GM19452 (cell line): ENCODE data around the gene DGKQ.
A peak's percentile ranks its signal among the peaks of the same experiment; 100 is the strongest.

Experiments used
- ATAC-seq: cut with Tn5 transposase; IDR thresholded peaks from one replicate; pipeline ENCODE4 v1.9.1; 2021; ENCODE audit not compliant: unreplicated experiment

The DGKQ gene

GRCh38 chr4:996030-996996 is 22.9 kb upstream of the DGKQ start:
- ATAC-seq = no peak

DNA sequence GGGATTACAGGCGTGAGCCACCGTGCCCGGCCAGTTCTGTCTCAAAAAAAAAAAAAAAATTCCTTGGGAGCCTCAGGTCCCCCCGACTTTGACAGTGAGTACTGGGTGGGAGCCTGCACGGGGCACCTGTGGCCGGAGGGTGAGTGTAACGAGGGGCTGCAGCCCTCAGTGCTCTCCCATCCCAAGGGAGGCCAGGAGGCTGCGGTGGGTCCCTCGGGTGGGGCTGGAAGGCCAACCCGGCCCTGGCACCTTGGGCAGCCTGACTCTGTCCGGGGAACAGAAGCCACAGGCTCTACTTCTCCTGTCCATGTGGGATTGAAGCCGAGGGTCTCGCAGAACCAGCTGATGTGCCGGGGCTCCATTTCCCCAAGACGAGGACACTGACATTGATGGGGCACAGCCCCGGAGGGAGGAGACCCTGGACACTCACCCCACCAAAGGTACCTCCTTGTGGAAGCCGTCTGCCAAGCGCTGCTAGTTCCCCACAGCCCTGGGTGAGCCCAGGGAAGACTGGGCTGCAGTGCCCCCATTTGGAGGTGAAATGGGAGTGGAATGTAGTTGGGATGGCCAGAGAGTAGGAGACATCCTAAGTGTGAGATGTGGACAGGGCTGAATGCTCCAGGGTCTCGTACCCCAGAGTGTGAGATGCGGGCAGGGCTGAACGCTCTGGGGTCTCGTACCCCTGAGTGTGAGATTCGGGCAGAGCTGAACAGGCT is 22.1 kb upstream of the DGKQ start:
- ATAC-seq = no peak

DNA sequence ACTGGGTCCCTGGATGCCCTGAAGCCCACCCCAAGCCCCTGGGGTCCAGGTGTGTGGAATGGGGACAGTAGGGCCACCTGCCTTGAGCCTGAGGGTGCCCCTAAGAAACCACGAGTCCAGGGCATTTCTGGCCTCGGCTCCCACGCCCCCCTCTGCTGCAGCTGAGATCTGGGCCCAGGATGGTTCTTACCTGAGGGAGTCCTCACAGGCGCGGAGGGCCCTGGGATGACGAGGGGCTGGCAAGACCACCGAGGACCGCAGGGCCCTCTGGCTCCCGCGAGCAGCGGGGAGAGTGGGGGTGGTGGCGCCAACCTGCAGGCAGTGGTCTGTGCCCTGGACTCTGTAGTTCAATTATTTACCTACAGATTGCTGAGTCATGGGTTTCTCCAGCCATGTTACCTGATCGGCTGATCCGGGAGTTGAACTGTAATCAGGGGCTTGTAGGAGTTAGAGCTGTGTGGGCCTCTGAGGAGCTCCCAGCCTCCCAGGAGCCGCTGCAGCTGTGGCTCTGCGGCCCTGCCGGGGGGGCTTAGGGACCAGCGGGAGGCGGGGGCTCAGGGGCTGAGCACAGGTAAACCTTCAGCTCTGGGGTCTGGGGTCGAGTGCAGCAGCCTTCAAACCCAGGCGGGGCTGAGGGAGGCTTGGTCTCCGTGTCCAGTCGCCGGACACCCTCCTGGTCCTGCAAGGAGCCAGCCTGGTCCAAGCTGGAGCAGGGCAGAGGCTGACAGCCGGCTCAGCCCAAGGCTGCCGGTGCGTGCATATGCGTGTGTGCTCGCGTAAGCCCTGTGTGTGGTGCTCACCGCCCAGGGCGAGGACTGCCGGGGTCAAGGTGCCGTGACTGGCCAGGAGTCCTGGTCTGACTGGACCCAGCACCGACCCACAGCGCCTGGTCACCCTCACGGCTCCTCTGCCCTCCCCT is 20.0 kb upstream of the DGKQ start, which contains the start of gene SLC26A1:
TSS of gene SLC26A1 (minus strand) at position 294 of the 919 bp plus-strand sequence. CDS start 1,701 bp downstream, outside the sequence.
- ATAC-seq = no peak

DNA sequence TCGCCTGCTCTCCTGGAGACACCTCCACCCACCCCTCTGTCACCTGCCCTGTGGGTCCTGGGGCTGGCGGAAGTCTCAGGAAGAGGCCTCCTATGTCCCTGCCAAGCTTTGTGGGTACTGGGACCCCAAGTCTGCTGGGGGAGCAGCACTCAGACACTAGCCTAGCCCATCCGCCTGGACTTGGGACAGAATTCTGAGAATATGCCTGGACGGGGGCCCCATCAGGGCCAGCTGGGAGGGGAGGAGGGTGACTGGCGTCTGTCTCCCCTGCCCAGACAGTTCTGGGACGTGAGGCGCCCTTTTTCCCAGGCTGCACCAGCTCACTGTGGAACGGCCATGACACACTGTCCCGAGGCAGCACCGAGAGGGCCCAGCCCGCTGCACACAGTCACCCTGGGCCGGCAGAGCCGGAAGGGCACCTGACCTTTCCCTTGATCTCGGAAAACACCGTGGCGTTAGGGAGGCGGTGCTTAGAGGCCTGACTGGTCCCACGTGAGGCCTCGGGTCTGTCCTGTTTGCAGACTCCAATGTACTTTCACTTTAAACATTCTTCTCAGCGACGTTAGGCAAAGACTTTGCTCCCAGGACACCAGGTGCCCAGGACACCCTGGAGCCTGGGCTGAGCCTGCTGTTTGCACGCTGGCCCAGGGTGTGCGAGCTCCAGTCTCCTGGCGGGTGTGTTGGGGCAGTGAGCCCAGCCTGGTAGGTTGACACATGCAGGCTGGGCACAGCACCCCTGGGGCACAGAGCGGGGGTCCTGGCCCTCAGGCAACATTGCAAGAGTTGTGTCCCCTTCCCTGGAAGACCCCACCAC is 19.1 kb upstream of the DGKQ start:
- no peak for ATAC-seq

DNA sequence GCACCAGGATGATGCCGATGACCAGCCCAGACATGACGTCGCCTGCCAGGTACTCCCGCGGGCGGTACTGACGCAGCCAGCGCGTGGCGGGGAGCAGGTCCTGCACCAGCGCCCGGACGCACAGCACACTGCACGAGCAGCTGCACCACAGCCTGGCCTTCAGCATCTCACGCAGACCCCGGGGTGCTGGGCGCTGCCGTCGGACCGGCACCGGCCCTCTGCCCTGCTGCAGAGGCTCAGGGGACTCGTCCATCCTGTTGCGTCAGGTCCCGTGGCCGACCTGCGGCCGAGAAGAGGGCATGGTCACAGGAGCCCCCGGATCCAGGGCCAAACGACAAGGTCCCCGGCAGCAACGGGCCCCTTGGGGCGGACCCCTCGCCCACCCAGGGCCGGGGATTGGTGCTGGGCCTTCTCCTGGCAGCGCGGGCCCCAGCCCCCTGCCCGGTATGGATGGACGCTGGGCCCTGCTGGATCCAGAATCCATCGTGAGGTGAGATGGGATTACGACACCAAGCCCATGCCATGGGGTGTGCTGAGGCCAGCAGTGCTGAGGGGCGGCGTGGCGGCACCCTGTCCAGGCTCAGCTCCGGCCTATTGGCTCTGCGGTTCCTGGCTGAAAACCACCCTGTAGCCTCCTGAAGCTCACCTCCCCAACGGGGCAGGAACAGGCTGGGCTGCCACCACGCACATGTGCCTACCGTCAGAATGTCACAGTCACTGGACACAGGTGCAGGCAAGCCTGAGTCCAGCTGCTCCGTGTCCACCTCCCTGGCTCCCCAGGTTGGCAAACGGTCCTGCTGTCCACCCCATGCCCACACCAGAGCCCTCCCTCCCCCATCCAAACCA is 18.3 kb upstream of the DGKQ start:
- no peak for ATAC-seq

DNA sequence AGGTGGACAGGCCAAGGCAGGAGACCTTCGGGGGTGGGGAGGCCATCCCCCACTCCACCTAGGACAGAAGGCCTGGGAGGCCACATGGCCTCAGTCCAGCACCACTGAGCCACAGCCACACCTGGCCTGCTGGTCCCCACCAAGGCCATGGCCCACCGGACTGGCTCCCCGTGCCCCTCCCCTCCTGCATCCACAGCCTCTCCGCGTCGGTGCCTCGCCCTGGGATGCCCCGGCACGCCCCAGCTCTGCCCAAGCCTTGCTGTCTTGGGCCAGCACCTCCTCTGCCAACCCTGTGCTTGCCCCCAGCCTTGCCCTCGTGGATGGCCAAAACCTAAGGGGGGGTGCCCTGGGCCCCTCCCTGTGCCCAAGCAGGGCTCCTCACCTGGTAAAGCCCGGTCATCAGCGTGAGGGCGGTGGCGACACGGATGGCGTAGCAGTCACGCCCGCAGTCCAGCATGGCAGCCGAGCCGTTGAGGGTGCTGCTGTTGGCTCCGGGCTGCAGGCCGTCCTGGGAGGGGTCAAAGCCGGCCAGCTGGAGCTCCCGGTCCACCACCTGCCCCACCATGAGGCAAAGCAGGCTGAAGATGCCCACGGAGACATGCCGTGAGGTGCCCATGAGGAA is 17.5 kb upstream of the DGKQ start:
- no peak for ATAC-seq

- ATAC-seq = no peak
Observed at GRCh38 chr4:989722-990471, 16.5 kb upstream of the DGKQ start.

- ATAC-seq = no peak
Observed at GRCh38 chr4:988726-989721, 15.7 kb upstream of the DGKQ start.

- no peak for ATAC-seq
Observed at GRCh38 chr4:987624-988513, 14.5 kb upstream of the DGKQ start.

GRCh38 chr4:986879-987623 is 13.7 kb upstream of the DGKQ start, which contains the start of gene IDUA:
Gene IDUA (plus strand): TSS chr4:987044. CDS start chr4:987085, 41 bp downstream.
- ATAC-seq = peak; percentile 68

DNA sequence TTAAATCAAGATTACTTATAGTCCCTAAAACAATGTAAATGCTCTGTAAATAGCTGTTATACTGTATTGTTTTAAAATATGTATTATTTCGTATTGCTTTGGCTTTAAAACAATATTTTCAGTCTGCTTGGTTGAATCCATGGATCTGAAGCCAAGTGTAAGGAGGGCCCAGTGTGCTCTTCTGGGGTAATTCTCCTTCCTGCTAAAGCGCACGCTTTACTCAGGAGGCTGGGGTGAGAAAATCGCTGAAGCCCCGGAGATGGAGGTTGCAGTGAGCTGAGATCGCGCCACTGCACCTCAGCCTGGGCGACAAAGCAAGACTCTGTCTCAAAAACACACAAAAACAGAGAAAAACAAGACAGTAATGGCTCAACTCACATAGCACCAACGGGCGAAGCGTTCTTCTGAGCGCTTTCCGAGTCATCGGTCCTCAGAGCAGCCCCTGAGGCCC is 13.1 kb upstream of the DGKQ start:
- ATAC-seq = peak; percentile 10

GRCh38 chr4:985123-985830 is 11.9 kb upstream of the DGKQ start:
- no peak for ATAC-seq

GRCh38 chr4:984336-985054 is 11.1 kb upstream of the DGKQ start:
- ATAC-seq = no peak

DNA sequence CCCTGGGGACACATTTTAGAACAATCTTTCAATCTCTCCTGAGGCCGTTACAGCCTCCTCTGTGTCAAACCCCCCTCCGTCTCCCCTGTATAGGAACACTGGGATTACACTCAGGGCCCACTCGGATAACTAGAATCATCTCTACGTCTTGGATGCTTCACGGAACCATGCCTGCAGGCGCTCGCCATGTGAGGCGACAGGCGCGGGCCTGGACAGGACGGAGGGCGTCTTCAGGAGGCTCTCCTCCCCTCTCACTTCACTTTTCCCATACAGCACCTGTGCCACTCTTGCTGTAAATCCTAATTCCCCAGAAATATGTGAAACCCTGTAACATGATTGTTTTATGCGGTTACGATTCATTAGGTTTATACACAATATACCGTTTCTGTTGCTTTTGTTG is 9.4 kb upstream of the DGKQ start:
- no peak for ATAC-seq
